Upper lobe of left lung (tissue), 4 donors: ENCODE data around the gene CFAP58.

Experiments used
- POLR2A ChIP-seq, 4 donors: fragments of 450-650 bp; IDR thresholded peaks; one replicate each; pipeline ENCODE4 v1.5.1; 2016 to 2017; ENCODE audit warnings: antibody characterized with exemption in 4 of 4, mild to moderate bottlenecking in 2 of 4
- POLR2AphosphoS5 ChIP-seq, 2 donors: sonication (generic); formaldehyde crosslinking; IDR thresholded peaks; one replicate each; pipeline ENCODE4 v1.5.1; 2017; ENCODE audit warnings: antibody characterized with exemption in 2 of 2
- TF ChIP-seq, protein P1 (sequence below), 6 experiments: fragments of 450-650 bp in 4 of 6; fragments of 200-600 bp in 2 of 6; sonication (generic) in 2 of 6; IDR thresholded peaks; one replicate each; pipeline ENCODE4 v1.5.1; 2016 to 2019; ENCODE audit warnings: antibody characterized with exemption in 6 of 6

DNA sequence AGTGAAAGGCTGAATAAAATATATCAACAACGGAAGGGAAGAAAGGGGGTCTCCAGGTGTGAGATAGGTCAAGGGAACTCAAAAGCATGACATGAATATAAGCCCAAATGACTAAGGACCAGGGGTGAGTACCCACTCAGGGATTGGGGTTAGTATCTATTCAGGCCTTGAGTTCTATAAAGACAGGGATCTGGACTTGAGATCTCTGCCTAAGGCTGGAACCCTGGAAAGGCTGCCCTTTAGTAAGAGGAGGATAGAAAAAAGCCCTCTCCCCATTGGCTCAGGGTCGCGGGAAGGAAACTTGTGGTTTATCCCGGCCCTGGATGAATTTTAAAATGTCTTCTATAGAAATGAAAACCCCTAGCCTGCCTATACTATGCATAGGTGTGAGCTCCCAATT lies 13.0 kb upstream of the CFAP58 start:
- TF ChIP-seq, protein P1, sequence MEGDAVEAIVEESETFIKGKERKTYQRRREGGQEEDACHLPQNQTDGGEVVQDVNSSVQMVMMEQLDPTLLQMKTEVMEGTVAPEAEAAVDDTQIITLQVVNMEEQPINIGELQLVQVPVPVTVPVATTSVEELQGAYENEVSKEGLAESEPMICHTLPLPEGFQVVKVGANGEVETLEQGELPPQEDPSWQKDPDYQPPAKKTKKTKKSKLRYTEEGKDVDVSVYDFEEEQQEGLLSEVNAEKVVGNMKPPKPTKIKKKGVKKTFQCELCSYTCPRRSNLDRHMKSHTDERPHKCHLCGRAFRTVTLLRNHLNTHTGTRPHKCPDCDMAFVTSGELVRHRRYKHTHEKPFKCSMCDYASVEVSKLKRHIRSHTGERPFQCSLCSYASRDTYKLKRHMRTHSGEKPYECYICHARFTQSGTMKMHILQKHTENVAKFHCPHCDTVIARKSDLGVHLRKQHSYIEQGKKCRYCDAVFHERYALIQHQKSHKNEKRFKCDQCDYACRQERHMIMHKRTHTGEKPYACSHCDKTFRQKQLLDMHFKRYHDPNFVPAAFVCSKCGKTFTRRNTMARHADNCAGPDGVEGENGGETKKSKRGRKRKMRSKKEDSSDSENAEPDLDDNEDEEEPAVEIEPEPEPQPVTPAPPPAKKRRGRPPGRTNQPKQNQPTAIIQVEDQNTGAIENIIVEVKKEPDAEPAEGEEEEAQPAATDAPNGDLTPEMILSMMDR (IDR thresholded peaks at IDR 0.05): no peak
- no peak for TF ChIP-seq POLR2A (IDR thresholded peaks at IDR 0.05)
- no peak for TF ChIP-seq POLR2AphosphoS5 (IDR thresholded peaks at IDR 0.05)
